ENCODE measurements around the gene INPP5A.

Gene INPP5A

DNA sequence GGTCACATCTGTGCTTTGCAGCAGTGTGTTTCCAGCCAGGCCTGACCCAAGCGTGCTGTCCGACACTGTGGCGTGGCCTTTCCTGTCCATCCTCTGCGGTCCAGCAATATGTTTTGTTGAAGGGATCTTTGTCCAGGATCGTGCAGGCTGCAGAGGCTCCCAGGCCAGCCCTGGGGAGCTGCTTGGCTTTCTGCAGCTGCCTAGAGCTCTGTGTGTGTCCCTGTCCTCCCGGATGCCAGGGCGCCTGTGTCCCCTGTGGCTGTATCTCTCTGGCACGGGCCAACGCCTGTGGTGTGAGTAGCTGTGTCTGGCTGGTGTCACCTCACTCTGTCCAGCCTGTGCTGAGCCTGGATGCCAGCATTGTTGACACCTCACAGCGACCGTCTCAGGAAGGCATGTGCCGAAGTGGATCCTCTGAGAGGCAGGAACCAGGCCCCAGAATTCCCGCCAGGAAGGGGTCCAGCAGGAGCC, 94.5 kb downstream of the INPP5A start:
- no peak overlapping the region for H4K8ac ChIP-seq (ENCODE audit: low read depth, low read length)
- no CpG with 5 or more reads among the region's 13 CpGs for WGBS (ENCODE audit: extremely low coverage, insufficient coverage, insufficient read length)

GRCh38 chr10:132632851-132633684, 95.5 kb downstream of the INPP5A start:
- Histone ChIP-seq H2AFZ (ENCODE audit: insufficient read depth, low read length, poor library complexity) (no peak overlapping the region), H3K79me2 (ENCODE audit: control insufficient read depth, insufficient read depth, low read length, poor library complexity) (no peaks in the 10 kb centered on the region), H3K9ac (ENCODE audit: low read length) (no peak overlapping the region), H3K36me3 (ENCODE audit: control insufficient read depth in 1 of 2, insufficient read depth in 2 of 2, low read length in 2 of 2) (no peaks in the 10 kb centered on the region), H3K18ac (ENCODE audit: low read length) (peak overlapping the region; percentile 29), H3K27ac (ENCODE audit: low read depth, low read length) (no peak overlapping the region), H4K8ac (ENCODE audit: low read depth, low read length) (no peak overlapping the region), H3K4me1 (ENCODE audit: control insufficient read depth in 1 of 2, insufficient read depth in 2 of 2, low read length in 2 of 2) (peaks cover 7 to 16% of the 10 kb centered on the region in 2 experiments), H3K4me3 (ENCODE audit: low read depth, low read length) (no peak overlapping the region), H2BK120ac (ENCODE audit: insufficient read depth, low read length, poor library complexity) (no peak overlapping the region), H2BK5ac (ENCODE audit: low read depth, low read length, poor library complexity) (no peak overlapping the region), H3K9me3 (ENCODE audit: insufficient read depth, low read depth, low read length) (peaks cover 3% of the 10 kb centered on the region), H4K12ac (ENCODE audit: low read depth, low read length) (no peak overlapping the region), H3K23ac (ENCODE audit: low read length) (no peak overlapping the region), H3K4ac (ENCODE audit: low read depth, low read length) (no peak overlapping the region), H3K14ac (ENCODE audit: low read length) (no peak overlapping the region), H3K27me3 (ENCODE audit: insufficient read depth, low read length) (no peaks in the 10 kb centered on the region), H2BK12ac (ENCODE audit: low read length) (no peak overlapping the region), H3K79me1 (ENCODE audit: low read length) (no peaks in the 10 kb centered on the region), H4K91ac (ENCODE audit: low read depth, low read length) (no peak overlapping the region), H3K4me2 (ENCODE audit: low read length) (no peak overlapping the region), H2AK5ac (ENCODE audit: low read length) (no peak overlapping the region)
- DNase-seq = no peak
- no CpG with 5 or more reads among the region's 19 CpGs for WGBS (ENCODE audit: extremely low coverage, insufficient coverage, insufficient read length)

More for the DNA sequence above, 94.5 kb downstream of the INPP5A start:
- no peak overlapping the region for H3K27ac ChIP-seq (ENCODE audit: low read depth, low read length)
- H3K4me1 ChIP-seq (ENCODE audit: control insufficient read depth in 1 of 2, insufficient read depth in 2 of 2, low read length in 2 of 2) = peaks cover 11 to 24% of the 10 kb centered on the region in 2 experiments
- H3K4me2 ChIP-seq (ENCODE audit: low read length) = no peak overlapping the region
- no peak overlapping the region for H3K23ac ChIP-seq (ENCODE audit: low read length)
- no peak overlapping the region for H2BK12ac ChIP-seq (ENCODE audit: low read length)
- H3K4ac ChIP-seq (ENCODE audit: low read depth, low read length) = no peak overlapping the region
- no peaks in the 10 kb centered on the region for H3K79me1 ChIP-seq (ENCODE audit: low read length)
- no peak overlapping the region for H3K14ac ChIP-seq (ENCODE audit: low read length)
- DNase-seq = no peak
- H2BK120ac ChIP-seq (ENCODE audit: insufficient read depth, low read length, poor library complexity) = no peak overlapping the region
- H3K18ac ChIP-seq (ENCODE audit: low read length) = no peak overlapping the region
- no peak overlapping the region for H2AFZ ChIP-seq (ENCODE audit: insufficient read depth, low read length, poor library complexity)
- H4K12ac ChIP-seq (ENCODE audit: low read depth, low read length) = no peak overlapping the region
- peaks cover 3% of the 10 kb centered on the region for H3K9me3 ChIP-seq (ENCODE audit: insufficient read depth, low read depth, low read length)
- H3K9ac ChIP-seq (ENCODE audit: low read length) = peak overlapping the region; percentile 20
- H2AK5ac ChIP-seq (ENCODE audit: low read length) = no peak overlapping the region
- H3K4me3 ChIP-seq (ENCODE audit: low read depth, low read length) = no peak overlapping the region
- H3K79me2 ChIP-seq (ENCODE audit: control insufficient read depth, insufficient read depth, low read length, poor library complexity) = no peaks in the 10 kb centered on the region
- no peaks in the 10 kb centered on the region for H3K27me3 ChIP-seq (ENCODE audit: insufficient read depth, low read length)
- no peak overlapping the region for H4K91ac ChIP-seq (ENCODE audit: low read depth, low read length)
- no peak overlapping the region for H2BK5ac ChIP-seq (ENCODE audit: low read depth, low read length, poor library complexity)
- no peaks in the 10 kb centered on the region for H3K36me3 ChIP-seq (ENCODE audit: control insufficient read depth in 1 of 2, insufficient read depth in 2 of 2, low read length in 2 of 2)

GRCh38 chr10:132634241-132634946, 96.8 kb downstream of the INPP5A start:
- Histone ChIP-seq H4K8ac (ENCODE audit: low read depth, low read length) (no peak overlapping the region), H2BK12ac (ENCODE audit: low read length) (no peak overlapping the region), H3K18ac (ENCODE audit: low read length) (peak overlapping the region; percentile 58), H3K79me1 (ENCODE audit: low read length) (no peaks in the 10 kb centered on the region), H2BK120ac (ENCODE audit: insufficient read depth, low read length, poor library complexity) (no peak overlapping the region), H4K91ac (ENCODE audit: low read depth, low read length) (no peak overlapping the region), H2BK5ac (ENCODE audit: low read depth, low read length, poor library complexity) (no peak overlapping the region), H4K12ac (ENCODE audit: low read depth, low read length) (no peak overlapping the region), H3K14ac (ENCODE audit: low read length) (no peak overlapping the region), H3K27me3 (ENCODE audit: insufficient read depth, low read length) (no peaks in the 10 kb centered on the region), H3K79me2 (ENCODE audit: control insufficient read depth, insufficient read depth, low read length, poor library complexity) (no peaks in the 10 kb centered on the region), H3K4me3 (ENCODE audit: low read depth, low read length) (no peak overlapping the region), H3K4ac (ENCODE audit: low read depth, low read length) (no peak overlapping the region), H2AFZ (ENCODE audit: insufficient read depth, low read length, poor library complexity) (no peak overlapping the region), H3K4me2 (ENCODE audit: low read length) (no peak overlapping the region), H3K27ac (ENCODE audit: low read depth, low read length) (no peak overlapping the region), H3K4me1 (ENCODE audit: control insufficient read depth in 1 of 2, insufficient read depth in 2 of 2, low read length in 2 of 2) (peaks cover 4 to 11% of the 10 kb centered on the region in 2 experiments), H3K9me3 (ENCODE audit: insufficient read depth, low read depth, low read length) (peaks cover 3% of the 10 kb centered on the region), H3K36me3 (ENCODE audit: control insufficient read depth in 1 of 2, insufficient read depth in 2 of 2, low read length in 2 of 2) (no peaks in the 10 kb centered on the region), H2AK5ac (ENCODE audit: low read length) (no peak overlapping the region), H3K9ac (ENCODE audit: low read length) (no peak overlapping the region), H3K23ac (ENCODE audit: low read length) (no peak overlapping the region)
- no peak for DNase-seq
- WGBS (ENCODE audit: extremely low coverage, insufficient coverage, insufficient read length) = no CpG with 5 or more reads among the region's 22 CpGs

- no peak overlapping the region for H2AFZ ChIP-seq (ENCODE audit: insufficient read depth, low read length, poor library complexity)
- H4K8ac ChIP-seq (ENCODE audit: low read depth, low read length) = no peak overlapping the region
- no peak for DNase-seq
- H3K9me3 ChIP-seq (ENCODE audit: insufficient read depth, low read depth, low read length) = no peaks in the 10 kb centered on the region
- H2BK12ac ChIP-seq (ENCODE audit: low read length) = no peak overlapping the region
- no CpG with 5 or more reads among the region's 4 CpGs for WGBS (ENCODE audit: extremely low coverage, insufficient coverage, insufficient read length)
- no peaks in the 10 kb centered on the region for H3K36me3 ChIP-seq (ENCODE audit: control insufficient read depth in 1 of 2, insufficient read depth in 2 of 2, low read length in 2 of 2)
- no peak overlapping the region for H2AK5ac ChIP-seq (ENCODE audit: low read length)
- H2BK120ac ChIP-seq (ENCODE audit: insufficient read depth, low read length, poor library complexity) = no peak overlapping the region
- no peaks in the 10 kb centered on the region for H3K79me2 ChIP-seq (ENCODE audit: control insufficient read depth, insufficient read depth, low read length, poor library complexity)
- peaks cover 4 to 11% of the 10 kb centered on the region in 2 experiments for H3K4me1 ChIP-seq (ENCODE audit: control insufficient read depth in 1 of 2, insufficient read depth in 2 of 2, low read length in 2 of 2)
- H3K18ac ChIP-seq (ENCODE audit: low read length) = no peak overlapping the region
- H2BK5ac ChIP-seq (ENCODE audit: low read depth, low read length, poor library complexity) = no peak overlapping the region
- H4K12ac ChIP-seq (ENCODE audit: low read depth, low read length) = no peak overlapping the region
- no peak overlapping the region for H3K14ac ChIP-seq (ENCODE audit: low read length)
- H3K79me1 ChIP-seq (ENCODE audit: low read length) = no peaks in the 10 kb centered on the region
- no peak overlapping the region for H4K91ac ChIP-seq (ENCODE audit: low read depth, low read length)
- no peak overlapping the region for H3K4me2 ChIP-seq (ENCODE audit: low read length)
- no peak overlapping the region for H3K4me3 ChIP-seq (ENCODE audit: low read depth, low read length)
- H3K27ac ChIP-seq (ENCODE audit: low read depth, low read length) = no peak overlapping the region
- H3K9ac ChIP-seq (ENCODE audit: low read length) = no peak overlapping the region
- H3K27me3 ChIP-seq (ENCODE audit: insufficient read depth, low read length) = no peaks in the 10 kb centered on the region
- H3K23ac ChIP-seq (ENCODE audit: low read length) = no peak overlapping the region
- no peak overlapping the region for H3K4ac ChIP-seq (ENCODE audit: low read depth, low read length)
Measured at GRCh38 chr10:132634947-132635271, 97.3 kb downstream of the INPP5A start.
